Parathyroid adenoma (tissue), 2 donors: ENCODE data around the gene STARD13.

Experiments
- H2AFZ ChIP-seq: fragments of 300-600 bp; sonication (generic); one replicate; pipeline ENCODE4 v1.7.0; 2017; ENCODE audit warnings: antibody characterized with exemption, mild to moderate bottlenecking
- H3K27ac ChIP-seq: fragments of 300-600 bp; sonication (generic); one replicate; pipeline ENCODE4 v1.7.0; 2017
- H3K27me3 ChIP-seq: fragments of 300-600 bp; sonication (generic); one replicate; pipeline ENCODE4 v1.7.0; 2017; ENCODE audit warnings: low read length; ENCODE audit not compliant: control insufficient read depth, insufficient read depth
- H3K36me3 ChIP-seq: fragments of 300-600 bp; sonication (generic); one replicate; pipeline ENCODE4 v1.7.0; 2017; ENCODE audit warnings: low read length; ENCODE audit not compliant: control insufficient read depth, insufficient read depth
- H3K4me1 ChIP-seq: fragments of 300-600 bp; sonication (generic); one replicate; pipeline ENCODE4 v1.7.0; 2017; ENCODE audit warnings: control low read depth
- H3K4me2 ChIP-seq: fragments of 300-600 bp; sonication (generic); one replicate; pipeline ENCODE4 v1.7.0; 2017; ENCODE audit warnings: low read length
- H3K4me3 ChIP-seq: fragments of 300-600 bp; sonication (generic); one replicate; pipeline ENCODE4 v1.7.0; 2017; ENCODE audit warnings: low read depth, low read length
- H3K79me2 ChIP-seq: fragments of 300-600 bp; sonication (generic); one replicate; pipeline ENCODE4 v1.7.0; 2017; ENCODE audit warnings: control low read depth
- H3K9ac ChIP-seq: fragments of 300-600 bp; sonication (generic); one replicate; pipeline ENCODE4 v1.7.0; 2017; ENCODE audit warnings: mild to moderate bottlenecking
- H3K9me3 ChIP-seq: fragments of 300-600 bp; sonication (generic); one replicate; pipeline ENCODE4 v1.7.0; 2017; ENCODE audit warnings: low read length; ENCODE audit not compliant: control insufficient read depth
- TF ChIP-seq, protein P1 (sequence below): fragments of 300-600 bp; sonication (generic); IDR thresholded peaks from one replicate; pipeline ENCODE4 v1.7.0; 2017; ENCODE audit warnings: antibody characterized with exemption, mild to moderate bottlenecking
- donor health status: primary hyperparathyroidism.

The STARD13 gene

DNA sequence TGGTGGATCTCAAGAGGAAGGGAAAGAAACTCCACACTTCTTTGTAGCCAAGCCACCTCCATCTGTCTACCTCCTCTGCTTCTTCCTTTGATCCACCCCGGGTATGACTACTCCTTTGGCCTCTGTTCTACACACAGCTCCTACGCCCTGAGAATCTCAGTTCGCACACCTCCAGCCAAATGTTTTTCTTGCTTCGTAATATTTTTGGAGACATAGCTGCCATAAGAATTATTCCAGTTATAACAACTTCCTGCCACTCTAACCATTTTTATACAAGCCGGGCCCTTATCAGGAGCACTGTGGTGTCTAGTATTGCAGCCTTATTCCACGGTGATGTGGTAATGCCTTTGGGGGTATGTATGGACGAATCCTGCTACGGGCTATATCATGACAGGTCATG, 126.7 kb downstream of the STARD13 start:
- no peaks in the 10 kb centered on the region for H3K79me2 ChIP-seq
- no peak overlapping the region for H3K4me2 ChIP-seq
- no peaks in the 10 kb centered on the region for H3K4me1 ChIP-seq
- TF ChIP-seq, protein P1, sequence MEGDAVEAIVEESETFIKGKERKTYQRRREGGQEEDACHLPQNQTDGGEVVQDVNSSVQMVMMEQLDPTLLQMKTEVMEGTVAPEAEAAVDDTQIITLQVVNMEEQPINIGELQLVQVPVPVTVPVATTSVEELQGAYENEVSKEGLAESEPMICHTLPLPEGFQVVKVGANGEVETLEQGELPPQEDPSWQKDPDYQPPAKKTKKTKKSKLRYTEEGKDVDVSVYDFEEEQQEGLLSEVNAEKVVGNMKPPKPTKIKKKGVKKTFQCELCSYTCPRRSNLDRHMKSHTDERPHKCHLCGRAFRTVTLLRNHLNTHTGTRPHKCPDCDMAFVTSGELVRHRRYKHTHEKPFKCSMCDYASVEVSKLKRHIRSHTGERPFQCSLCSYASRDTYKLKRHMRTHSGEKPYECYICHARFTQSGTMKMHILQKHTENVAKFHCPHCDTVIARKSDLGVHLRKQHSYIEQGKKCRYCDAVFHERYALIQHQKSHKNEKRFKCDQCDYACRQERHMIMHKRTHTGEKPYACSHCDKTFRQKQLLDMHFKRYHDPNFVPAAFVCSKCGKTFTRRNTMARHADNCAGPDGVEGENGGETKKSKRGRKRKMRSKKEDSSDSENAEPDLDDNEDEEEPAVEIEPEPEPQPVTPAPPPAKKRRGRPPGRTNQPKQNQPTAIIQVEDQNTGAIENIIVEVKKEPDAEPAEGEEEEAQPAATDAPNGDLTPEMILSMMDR, result no peak
- H3K36me3 ChIP-seq, result no peaks in the 10 kb centered on the region
- no peak overlapping the region for H3K27ac ChIP-seq
- no peak overlapping the region for H3K9ac ChIP-seq
- H3K4me3 ChIP-seq, result no peak overlapping the region
- no peak overlapping the region for H2AFZ ChIP-seq
- H3K9me3 ChIP-seq, result no peaks in the 10 kb centered on the region
- no peaks in the 10 kb centered on the region for H3K27me3 ChIP-seq

DNA sequence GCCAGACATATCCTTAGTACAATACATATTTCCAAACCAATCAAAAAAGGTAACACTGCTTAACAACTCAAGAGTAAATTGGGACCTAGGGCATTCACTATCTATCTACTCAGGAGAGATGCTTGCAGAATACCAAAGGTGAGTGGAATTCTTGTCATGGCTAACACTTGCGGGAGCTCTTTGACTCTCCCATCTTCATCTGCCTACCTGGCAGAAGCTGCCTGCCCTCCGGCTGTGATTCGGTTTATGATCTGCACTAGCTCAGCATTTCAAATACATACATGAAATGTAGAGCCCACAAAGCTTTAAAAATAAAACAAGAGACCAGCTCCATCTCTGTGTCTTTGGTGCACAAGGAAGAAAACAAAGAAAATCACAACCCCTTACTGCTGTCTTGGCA, 127.3 kb downstream of the STARD13 start:
- no peak overlapping the region for H3K4me3 ChIP-seq
- no peak overlapping the region for H3K27ac ChIP-seq
- H3K79me2 ChIP-seq, result no peaks in the 10 kb centered on the region
- no peaks in the 10 kb centered on the region for H3K9me3 ChIP-seq
- H3K4me1 ChIP-seq, result no peaks in the 10 kb centered on the region
- no peak overlapping the region for H3K9ac ChIP-seq
- H3K4me2 ChIP-seq, result no peak overlapping the region
- no peak overlapping the region for H2AFZ ChIP-seq
- no peaks in the 10 kb centered on the region for H3K36me3 ChIP-seq
- TF ChIP-seq, protein P1, result no peak
- no peaks in the 10 kb centered on the region for H3K27me3 ChIP-seq

DNA sequence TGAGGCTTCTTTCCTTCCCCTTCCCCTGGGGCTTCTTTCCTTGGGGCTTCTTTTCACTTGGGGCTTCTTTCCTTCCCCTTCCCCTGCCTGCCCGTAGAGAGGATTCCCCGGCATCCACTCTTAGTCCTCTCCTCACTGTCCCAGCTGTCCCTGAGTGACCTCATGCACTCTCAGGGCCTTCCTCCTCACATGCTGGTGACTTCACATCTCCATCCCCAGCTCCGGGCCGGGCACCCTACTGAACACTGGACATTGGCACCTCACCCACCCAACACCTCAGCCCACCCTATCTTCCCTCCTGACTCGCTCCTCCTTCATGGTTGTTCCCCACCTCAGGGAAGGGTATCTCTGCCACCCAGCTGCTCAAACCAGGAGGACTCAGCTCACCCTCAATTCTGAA, 130.6 kb downstream of the STARD13 start:
- H3K36me3 ChIP-seq, result no peaks in the 10 kb centered on the region
- no peak overlapping the region for H3K9ac ChIP-seq
- H3K79me2 ChIP-seq, result peaks cover 2% of the 10 kb centered on the region
- H3K27ac ChIP-seq, result no peak overlapping the region
- H3K4me2 ChIP-seq, result no peak overlapping the region
- H2AFZ ChIP-seq, result no peak overlapping the region
- TF ChIP-seq, protein P1, result no peak
- no peak overlapping the region for H3K4me3 ChIP-seq
- no peaks in the 10 kb centered on the region for H3K9me3 ChIP-seq
- H3K27me3 ChIP-seq, result no peaks in the 10 kb centered on the region
- H3K4me1 ChIP-seq, result no peaks in the 10 kb centered on the region

DNA sequence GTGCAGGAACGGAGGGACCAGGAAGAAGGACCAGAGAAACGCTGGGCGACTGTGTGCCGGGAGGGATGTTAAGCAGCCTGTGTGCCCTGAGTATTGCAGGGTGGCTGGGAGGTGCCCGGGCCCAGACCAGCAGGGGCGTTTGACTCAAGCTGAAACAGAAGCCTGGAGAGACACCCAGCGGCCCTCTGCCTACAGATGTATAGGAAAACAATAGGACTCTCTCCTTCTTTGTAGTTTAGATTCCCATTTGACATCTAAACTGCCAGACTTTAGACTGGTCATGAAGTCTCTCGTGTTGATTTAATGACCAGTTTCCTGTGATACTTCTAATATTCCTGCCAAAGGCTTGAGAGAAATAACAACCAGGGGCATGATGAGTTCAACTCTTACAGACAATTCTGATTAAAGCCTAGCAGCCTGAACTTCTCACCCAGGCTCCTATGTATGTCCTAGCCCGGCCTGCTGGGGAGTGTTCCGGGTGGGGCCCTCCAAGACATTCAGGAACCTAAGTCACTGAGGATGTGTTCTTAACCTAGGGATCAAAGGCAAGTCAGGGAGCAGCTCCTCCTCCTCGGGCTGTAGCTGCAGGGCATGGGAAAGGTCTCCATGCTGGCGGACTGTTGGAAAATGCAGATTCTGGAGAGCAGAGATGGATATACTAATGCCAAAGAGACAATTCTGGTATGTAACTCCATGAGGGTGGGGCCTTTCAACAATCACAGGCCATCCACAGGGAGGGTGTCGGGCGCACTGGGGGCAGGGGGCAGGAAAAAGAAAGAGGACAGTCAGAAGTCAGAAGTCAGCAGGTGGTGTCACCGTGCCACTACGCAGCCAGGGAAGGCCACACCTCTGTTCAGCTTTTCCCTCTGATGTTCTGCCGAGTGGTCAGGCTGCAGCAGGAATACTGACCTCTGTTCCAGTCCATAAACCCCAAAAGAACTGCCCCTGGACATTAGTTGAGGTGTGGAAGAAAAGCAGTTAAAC, 131.8 kb downstream of the STARD13 start:
- no peak overlapping the region for H3K4me2 ChIP-seq
- H3K27me3 ChIP-seq, result no peaks in the 10 kb centered on the region
- H3K27ac ChIP-seq, result peak overlapping the region; percentile 15
- no peak overlapping the region for H3K9ac ChIP-seq
- H3K9me3 ChIP-seq, result no peaks in the 10 kb centered on the region
- no peak overlapping the region for H3K4me3 ChIP-seq
- H2AFZ ChIP-seq, result no peak overlapping the region
- TF ChIP-seq, protein P1, result no peak
- no peaks in the 10 kb centered on the region for H3K4me1 ChIP-seq
- peaks cover 2% of the 10 kb centered on the region for H3K79me2 ChIP-seq
- no peaks in the 10 kb centered on the region for H3K36me3 ChIP-seq
